TTC549 (cell line): ENCODE data around the gene CYP4A22.
"Not testable (repeated sequence)": the region's sequence is repeated elsewhere in the genome, so short reads cannot be mapped to it uniquely, and the experiment has no call there.

Experiments used
- FAIRE-seq: peaks from 2 replicates; lab custom pipeline; 2012; peaks lifted over from hg19 to GRCh38; lab: Jason Lieb, UNC

CYP4A22 gene

GRCh38 chr1:47137198-47137597 lies at the start of gene CYP4A22:
Gene CYP4A22, plus strand, starts transcription at chr1:47137441. Its CDS starts 45 bp downstream, at chr1:47137486.
- no peak for FAIRE-seq

- FAIRE-seq, result peak; percentile 82
Observed at GRCh38 chr1:47089356-47089755, 47.9 kb upstream of the CYP4A22 start.

GRCh38 chr1:47091476-47091875 lies 45.8 kb upstream of the CYP4A22 start:
- not testable (repeated sequence) for FAIRE-seq

GRCh38 chr1:47104816-47105215 lies 32.4 kb upstream of the CYP4A22 start:
- FAIRE-seq, result no peak

GRCh38 chr1:47106792-47107191 lies 30.4 kb upstream of the CYP4A22 start:
- no peak for FAIRE-seq

- not testable (repeated sequence) for FAIRE-seq
Observed at GRCh38 chr1:47107851-47108574, 29.2 kb upstream of the CYP4A22 start.

- not testable (repeated sequence) for FAIRE-seq
Observed at GRCh38 chr1:47109482-47109881, 27.8 kb upstream of the CYP4A22 start.

- no peak for FAIRE-seq
Observed at GRCh38 chr1:47113178-47113577, 24.1 kb upstream of the CYP4A22 start.

- not testable (repeated sequence) for FAIRE-seq
Observed at GRCh38 chr1:47121039-47121438, 16.2 kb upstream of the CYP4A22 start.

- not testable (repeated sequence) for FAIRE-seq
Observed at GRCh38 chr1:47124834-47125233, 12.4 kb upstream of the CYP4A22 start.

GRCh38 chr1:47126997-47127396 lies 10.2 kb upstream of the CYP4A22 start:
- FAIRE-seq, result not testable (repeated sequence)

GRCh38 chr1:47128221-47128620 lies 9.0 kb upstream of the CYP4A22 start:
- FAIRE-seq, result no peak

GRCh38 chr1:47128854-47129253 lies 8.4 kb upstream of the CYP4A22 start:
- FAIRE-seq, result not testable (repeated sequence)

GRCh38 chr1:47129489-47130230 lies 7.6 kb upstream of the CYP4A22 start:
- not testable (repeated sequence) for FAIRE-seq

- not testable (repeated sequence) for FAIRE-seq
Observed at GRCh38 chr1:47132665-47133064, 4.6 kb upstream of the CYP4A22 start.

- no peak for FAIRE-seq
Observed at GRCh38 chr1:47137925-47138615, 829 bp downstream of the CYP4A22 start.

GRCh38 chr1:47140358-47140757 lies 3.1 kb downstream of the CYP4A22 start:
- not testable (repeated sequence) for FAIRE-seq

- FAIRE-seq, result not testable (repeated sequence)
Observed at GRCh38 chr1:47143654-47144053, 6.4 kb downstream of the CYP4A22 start.

GRCh38 chr1:47146495-47146894 lies 9.3 kb downstream of the CYP4A22 start:
- not testable (repeated sequence) for FAIRE-seq

- no peak for FAIRE-seq
Observed at GRCh38 chr1:47147047-47147785, 10.0 kb downstream of the CYP4A22 start.

- not testable (repeated sequence) for FAIRE-seq
Observed at GRCh38 chr1:47149162-47149561, 11.9 kb downstream of the CYP4A22 start.

GRCh38 chr1:47156457-47156856 lies 19.2 kb downstream of the CYP4A22 start:
- FAIRE-seq, result not testable (repeated sequence)
